K562 (cell line): ENCODE measurements around the gene CIAO2B. TPM values are rescaled to one million over a fixed set of nuclear protein-coding genes. Genes with fewer than 3 reads are reported as not detected.
A peak's percentile ranks its signal among the peaks of the same experiment; 100 is the strongest.

Experiments
- ATF7 ChIP-seq: fragments of 450-650 bp; IDR thresholded peaks from 2 replicates; pipeline ENCODE4 v1.7.1; 2014; ENCODE audit warnings: mild to moderate bottlenecking, moderate library complexity
- CBX3 ChIP-seq, 2 experiments: IDR thresholded peaks; 1 replicate in 1 of 2; 2 replicates in 1 of 2; pipeline ENCODE4 v1.6.1; 2012; ENCODE audit warnings: inconsistent platforms in 2 of 2, low read length in 2 of 2, borderline replicate concordance in 1 of 2, control low read depth in 1 of 2
- CCNT2 ChIP-seq: IDR thresholded peaks from 2 replicates; pipeline ENCODE4 v1.6.1; 2011; ENCODE audit warnings: borderline replicate concordance, low read depth, mild to moderate bottlenecking, moderate library complexity, mixed read lengths, low read length; ENCODE audit not compliant: insufficient read length; ENCODE audit errors: extremely low read depth
- ESRRA ChIP-seq: fragments of 450-650 bp; IDR thresholded peaks from 2 replicates; pipeline ENCODE4 v1.6.1; 2014; ENCODE audit warnings: low read depth, mild to moderate bottlenecking, moderate library complexity, borderline replicate concordance
- EZH2 ChIP-seq: IDR thresholded peaks from 2 replicates; pipeline ENCODE4 v1.6.1; 2012; ENCODE audit warnings: low read depth, mild to moderate bottlenecking, inconsistent platforms, low read length, borderline replicate concordance
- IRF2 ChIP-seq: sonication (generic); formaldehyde crosslinking; IDR thresholded peaks from 2 replicates; pipeline ENCODE4 v1.8.1; 2022; ENCODE audit warnings: mild to moderate bottlenecking, missing genetic modification reagents
- NFXL1 ChIP-seq: fragments of 450-650 bp; formaldehyde crosslinking; IDR thresholded peaks from 2 replicates; pipeline ENCODE4 v1.4.0; 2021; ENCODE audit warnings: mild to moderate bottlenecking
- NONO ChIP-seq, 2 experiments: fragments of 200-400 bp in 1 of 2; fragments of 450-650 bp in 1 of 2; formaldehyde crosslinking in 1 of 2; IDR thresholded peaks; 2 replicates each; pipeline ENCODE4 v1.6.1; 2017; ENCODE audit warnings: low read depth in 2 of 2, mild to moderate bottlenecking in 2 of 2, moderate library complexity in 2 of 2, low read length in 1 of 2
- NRF1 ChIP-seq, 2 experiments: fragments of 450-650 bp; IDR thresholded peaks in 1 of 2; conservative IDR thresholded peaks in 1 of 2; 2 replicates each; pipeline ENCODE4 v1.6.1; 2014; ENCODE audit warnings: mild to moderate bottlenecking in 2 of 2
- NUFIP1 ChIP-seq: fragments of 450-650 bp; IDR thresholded peaks from 2 replicates; pipeline ENCODE4 v1.6.1; 2018; ENCODE audit not compliant: partially characterized antibody
- PHF20 ChIP-seq: fragments of 450-650 bp; IDR thresholded peaks from 2 replicates; pipeline ENCODE4 v1.6.1; 2018; ENCODE audit not compliant: partially characterized antibody
- POLR2H ChIP-seq: IDR thresholded peaks from 2 replicates; pipeline ENCODE4 v1.6.1; 2016; ENCODE audit warnings: missing genetic modification characterization, low read depth, mild to moderate bottlenecking, control low read depth, missing compliant biosample characterization, moderate library complexity
- SIN3B ChIP-seq: fragments of 450-650 bp; IDR thresholded peaks from 2 replicates; pipeline ENCODE4 v1.6.1; 2017; ENCODE audit warnings: low read depth, mild to moderate bottlenecking, moderate library complexity
- SOX6 ChIP-seq: fragments of 450-650 bp; IDR thresholded peaks from 2 replicates; pipeline ENCODE4 v1.6.1; 2014; ENCODE audit warnings: mild to moderate bottlenecking
- SP1 ChIP-seq: sonication (generic); formaldehyde crosslinking; IDR thresholded peaks from 2 replicates; pipeline ENCODE4 v1.8.1; 2022; ENCODE audit warnings: mild to moderate bottlenecking, missing genetic modification reagents
- TAF15 ChIP-seq: fragments of 200-400 bp; formaldehyde crosslinking; IDR thresholded peaks from 2 replicates; pipeline ENCODE4 v1.6.1; 2017; ENCODE audit warnings: mild to moderate bottlenecking, low read depth, low read length, moderate library complexity
- TGIF2 ChIP-seq: sonication (generic); formaldehyde crosslinking; IDR thresholded peaks from 2 replicates; pipeline ENCODE4 v1.8.1; 2022; ENCODE audit warnings: mild to moderate bottlenecking, missing genetic modification reagents, moderate library complexity
- ZNF668 ChIP-seq: fragments of 250-450 bp; sonication (Bioruptor Pico); IDR thresholded peaks from 2 replicates; pipeline ENCODE4 v1.8.0; 2022; ENCODE audit warnings: mild to moderate bottlenecking, inconsistent platforms
- polyA plus RNA-seq, 8 experiments: library from polyadenylated mRNA; depleted of rRNA in 4 of 8; stranded (reverse) in 5 of 8; unstranded in 3 of 8; fragments of >200 nt; fragmentation: Nextera tagmentation in 2 of 8; fragmentation: Illumina TruSeq in 1 of 8; extraction: Ambion mirVana in 2 of 8; extraction: Trizol in 1 of 8; gene quantifications; 2 replicates each; pipeline versions ENCODE4 v1.2.1 to v1.2.3, GENCODE V29; 2011 to 2014; ENCODE audit warnings: inconsistent platforms in 1 of 8, missing spikeins in 1 of 8
- total RNA-seq, 7 experiments: library from RNA; depleted of rRNA in 6 of 7; stranded (reverse); fragments of >200 nt in 6 of 7; fragmentation: Illumina TruSeq in 2 of 7; extraction: Trizol in 2 of 7; gene quantifications; 2 replicates each; pipeline versions ENCODE4 v1.2.1 to v1.2.3, GENCODE V29; 2011 to 2021; ENCODE audit warnings: low replicate concordance in 1 of 7
- TF ChIP-seq, protein P1 (sequence below): fragments of 250-450 bp; sonication (Bioruptor Pico); IDR thresholded peaks from 2 replicates; pipeline ENCODE4 v1.5.0; 2021; ENCODE audit warnings: mild to moderate bottlenecking, moderate library complexity
- TF ChIP-seq, protein P2 (sequence below), 2 experiments: fragments of 200-800 bp in 1 of 2; sonication (Bioruptor generic) in 1 of 2; sonication (generic) in 1 of 2; formaldehyde crosslinking in 1 of 2; IDR thresholded peaks in 1 of 2; conservative IDR thresholded peaks in 1 of 2; 2 replicates each; pipeline versions ENCODE4 v1.5.0 to v1.6.1; 2016 to 2020; ENCODE audit warnings: missing compliant biosample characterization in 1 of 2, missing genetic modification characterization in 1 of 2, missing genetic modification reagents in 1 of 2

The CIAO2B gene
- total and polyA plus RNA-seq, 9 of the 15 experiments (the other 6 are each of a cell fraction or from before 2014, with no cell fraction given), result 86.8 to 182 (median 113) TPM

DNA sequence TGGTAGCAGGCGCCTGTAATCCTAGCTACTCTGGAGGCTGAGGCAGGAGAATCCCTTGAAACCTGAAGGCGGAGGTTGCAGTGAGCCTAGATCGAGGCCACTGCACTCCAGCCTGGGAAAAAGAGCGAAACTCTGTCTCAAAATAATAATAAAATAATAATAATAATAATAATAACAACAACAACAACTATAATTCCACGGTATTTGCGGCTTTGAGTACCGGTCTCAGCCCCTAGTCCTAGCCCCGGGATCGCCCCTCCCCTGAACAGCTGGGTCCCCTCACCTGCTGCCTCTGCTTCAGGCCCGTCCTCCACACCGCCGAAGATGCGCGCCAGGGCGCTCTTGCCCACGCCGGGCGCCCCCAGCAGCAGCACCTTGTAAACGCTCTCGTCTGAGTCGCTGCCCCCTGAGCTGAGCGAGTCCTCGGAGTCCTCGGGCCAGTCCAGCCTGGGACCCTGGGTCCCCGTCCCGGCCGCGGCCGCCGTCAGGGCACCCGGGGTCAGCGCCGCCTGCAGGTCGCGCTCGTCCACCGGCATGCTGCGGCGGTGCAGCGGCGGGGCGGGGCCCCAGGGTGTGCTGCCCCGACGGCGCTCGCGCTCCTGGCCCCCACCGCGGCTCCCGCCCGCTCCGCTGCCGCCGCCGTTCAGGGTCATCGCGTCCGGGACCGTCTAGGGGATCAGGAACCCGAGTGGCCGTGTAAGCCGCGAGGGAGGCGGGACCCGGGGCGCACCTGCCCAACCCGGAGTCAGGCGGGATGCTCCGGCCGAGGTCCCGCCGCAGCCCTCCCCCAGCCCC lies 9.5 kb downstream of the CIAO2B start (continued):
- TF ChIP-seq, protein P1, sequence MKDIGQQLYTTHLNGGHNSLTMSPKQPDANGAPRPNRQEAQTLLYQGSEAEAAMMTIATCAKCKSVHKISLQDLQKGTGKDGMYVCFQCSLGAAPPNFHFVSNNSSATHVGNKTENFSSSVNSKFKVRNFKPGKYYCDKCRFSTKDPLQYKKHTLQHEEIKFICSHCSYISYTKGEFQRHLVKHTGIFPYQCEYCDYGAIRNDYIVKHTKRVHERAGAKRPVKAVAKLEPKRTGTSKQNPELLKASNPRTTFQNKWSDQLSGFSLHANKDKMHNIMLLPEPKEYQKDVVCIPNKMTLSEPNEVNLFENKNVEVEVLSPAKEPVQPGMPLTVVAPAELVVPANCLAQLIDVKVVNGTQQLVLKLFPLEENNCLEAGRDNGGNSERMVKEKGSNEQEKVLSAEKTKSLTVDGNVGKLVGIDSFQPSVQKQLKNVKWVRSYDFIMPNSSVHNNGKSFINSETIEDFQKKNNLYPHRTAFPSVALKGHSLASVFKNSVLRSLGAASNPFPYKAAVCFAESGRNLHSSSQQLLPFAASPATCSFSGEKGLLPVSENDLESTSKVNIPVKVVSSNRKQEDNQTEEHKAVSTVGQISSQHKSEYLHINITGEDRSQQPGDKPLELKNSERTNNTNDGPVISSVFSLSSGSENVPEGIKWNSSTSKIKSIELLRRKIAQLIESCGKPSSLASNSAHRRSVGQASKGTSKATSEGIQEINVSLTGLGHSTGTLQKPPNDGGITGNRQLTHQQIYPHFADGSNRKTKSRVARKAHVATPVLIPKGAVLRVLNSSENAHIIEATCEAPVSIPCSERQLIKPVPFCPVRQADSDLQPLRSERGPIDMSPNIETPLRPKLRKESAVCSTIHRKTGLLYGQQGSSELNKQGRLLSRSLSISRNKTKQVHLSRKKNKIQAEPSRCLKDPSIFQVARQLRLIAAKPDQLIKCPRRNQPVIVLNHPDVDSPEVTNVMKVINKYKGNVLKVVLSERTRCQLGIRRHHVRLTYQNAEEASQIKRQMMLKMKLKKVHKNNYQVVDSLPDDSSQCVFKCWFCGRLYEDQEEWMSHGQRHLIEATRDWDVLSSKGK, result no peak
- TF ChIP-seq SIN3B (peak; percentile 45), SP1 (CRISPR knock-in tag) (no peak), TAF15 (no peak), NUFIP1 (no peak), CBX3 (IDR thresholded peaks at IDR 0.05; ENCODE audit: borderline replicate concordance in 1 of 2, low read length in 2 of 2) (no peak), IRF2 (CRISPR knock-in tag) (no peak), ESRRA (no peak), NFXL1 (CRISPR knock-in tag) (no peak), EZH2 (no peak), TGIF2 (CRISPR knock-in tag) (no peak), NONO (IDR thresholded peaks at IDR 0.05; ENCODE audit: low read depth in 2 of 2, low read length in 1 of 2) (peak in 1 of 2 experiments; percentile 74; a peak in 2 of 4 replicates), ATF7 (peak; percentile 41; the same call in 1 of the 2 replicates), NRF1 (conservative IDR thresholded peaks at IDR 0.05 in 1 of 2, IDR thresholded peaks at IDR 0.05 in 1 of 2) (no peak; a peak in 2 of 4 replicates), PHF20 (no peak), SOX6 (no peak), ZNF668 (no peak), POLR2H (tag) (no peak), CCNT2 (no peak)
- TF ChIP-seq, protein P2, sequence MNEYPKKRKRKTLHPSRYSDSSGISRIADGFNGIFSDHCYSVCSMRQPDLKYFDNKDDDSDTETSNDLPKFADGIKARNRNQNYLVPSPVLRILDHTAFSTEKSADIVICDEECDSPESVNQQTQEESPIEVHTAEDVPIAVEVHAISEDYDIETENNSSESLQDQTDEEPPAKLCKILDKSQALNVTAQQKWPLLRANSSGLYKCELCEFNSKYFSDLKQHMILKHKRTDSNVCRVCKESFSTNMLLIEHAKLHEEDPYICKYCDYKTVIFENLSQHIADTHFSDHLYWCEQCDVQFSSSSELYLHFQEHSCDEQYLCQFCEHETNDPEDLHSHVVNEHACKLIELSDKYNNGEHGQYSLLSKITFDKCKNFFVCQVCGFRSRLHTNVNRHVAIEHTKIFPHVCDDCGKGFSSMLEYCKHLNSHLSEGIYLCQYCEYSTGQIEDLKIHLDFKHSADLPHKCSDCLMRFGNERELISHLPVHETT (CRISPR knock-in tag; conservative IDR thresholded peaks at IDR 0.05 in 1 of 2, IDR thresholded peaks at IDR 0.05 in 1 of 2), result 0 out of 4 replicates have a peak, but pooled peaks of 1 of the 2 experiments have one; percentile 33
